ENCODE results near the gene STAT4.

Gene STAT4

DNA sequence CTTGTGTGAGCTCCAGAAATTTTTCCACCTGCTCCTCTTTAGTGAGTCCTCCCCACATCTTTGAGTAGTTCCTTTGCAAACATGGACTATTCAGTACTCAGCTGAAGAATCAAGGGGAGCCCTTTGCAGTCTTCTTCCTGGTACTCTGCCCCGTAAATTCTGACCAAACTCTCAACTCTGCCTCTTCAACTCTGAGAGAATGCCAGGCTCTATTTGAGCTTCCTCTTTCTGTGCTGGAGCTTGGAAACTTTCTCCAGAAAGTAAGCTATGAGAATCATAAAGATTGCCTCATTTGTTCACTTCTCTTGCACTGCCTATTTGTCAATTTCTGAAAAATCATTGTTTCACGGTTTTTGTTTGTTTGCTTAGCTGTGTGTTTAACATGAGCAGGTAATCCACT lies 7.4 kb upstream of the STAT4 start:
- TF ChIP-seq, protein P1, sequence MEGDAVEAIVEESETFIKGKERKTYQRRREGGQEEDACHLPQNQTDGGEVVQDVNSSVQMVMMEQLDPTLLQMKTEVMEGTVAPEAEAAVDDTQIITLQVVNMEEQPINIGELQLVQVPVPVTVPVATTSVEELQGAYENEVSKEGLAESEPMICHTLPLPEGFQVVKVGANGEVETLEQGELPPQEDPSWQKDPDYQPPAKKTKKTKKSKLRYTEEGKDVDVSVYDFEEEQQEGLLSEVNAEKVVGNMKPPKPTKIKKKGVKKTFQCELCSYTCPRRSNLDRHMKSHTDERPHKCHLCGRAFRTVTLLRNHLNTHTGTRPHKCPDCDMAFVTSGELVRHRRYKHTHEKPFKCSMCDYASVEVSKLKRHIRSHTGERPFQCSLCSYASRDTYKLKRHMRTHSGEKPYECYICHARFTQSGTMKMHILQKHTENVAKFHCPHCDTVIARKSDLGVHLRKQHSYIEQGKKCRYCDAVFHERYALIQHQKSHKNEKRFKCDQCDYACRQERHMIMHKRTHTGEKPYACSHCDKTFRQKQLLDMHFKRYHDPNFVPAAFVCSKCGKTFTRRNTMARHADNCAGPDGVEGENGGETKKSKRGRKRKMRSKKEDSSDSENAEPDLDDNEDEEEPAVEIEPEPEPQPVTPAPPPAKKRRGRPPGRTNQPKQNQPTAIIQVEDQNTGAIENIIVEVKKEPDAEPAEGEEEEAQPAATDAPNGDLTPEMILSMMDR (conservative IDR thresholded peaks at IDR 0.05; ENCODE audit: low read depth, low read length) = no peak
- DNase-seq (ENCODE audit: low read depth) = no peak
- H3K4me3 ChIP-seq (ENCODE audit: low read depth, low read length) = no peak overlapping the region

- DNase-seq (ENCODE audit: low read depth) = peak; percentile 84
- H3K4me3 ChIP-seq (ENCODE audit: low read depth, low read length) = no peak overlapping the region
- TF ChIP-seq, protein P1 (conservative IDR thresholded peaks at IDR 0.05; ENCODE audit: low read depth, low read length) = peak; percentile 83
These were observed 4.8 kb upstream of the STAT4 start for GRCh38 chr2:191155608-191156071.

DNA sequence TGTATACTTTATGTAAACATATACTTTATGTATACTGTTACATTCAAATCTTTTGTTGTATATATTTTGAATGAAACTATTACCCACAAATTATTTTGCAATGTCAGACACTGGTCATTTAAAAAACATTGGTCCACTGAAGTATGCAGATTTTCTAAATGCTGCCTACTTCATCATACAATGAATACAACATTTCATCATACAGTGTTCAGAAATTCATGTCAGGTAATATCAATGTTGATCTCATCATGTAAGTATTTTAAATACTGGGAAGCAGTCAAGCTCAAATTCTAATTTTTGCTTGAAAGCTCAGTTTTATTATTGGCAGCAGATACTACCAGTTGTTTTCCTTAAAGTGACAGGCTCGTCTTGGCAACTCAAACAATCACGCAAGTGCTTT lies 2.9 kb upstream of the STAT4 start:
- DNase-seq (ENCODE audit: low read depth) = no peak
- TF ChIP-seq, protein P1 (conservative IDR thresholded peaks at IDR 0.05; ENCODE audit: low read depth, low read length) = no peak
- no peak overlapping the region for H3K4me3 ChIP-seq (ENCODE audit: low read depth, low read length)

GRCh38 chr2:191152482-191153240 lies 1.9 kb upstream of the STAT4 start:
- peak; percentile 53 for DNase-seq (ENCODE audit: low read depth)
- TF ChIP-seq, protein P1 (conservative IDR thresholded peaks at IDR 0.05; ENCODE audit: low read depth, low read length) = no peak
- no peak overlapping the region for H3K4me3 ChIP-seq (ENCODE audit: low read depth, low read length)

DNA sequence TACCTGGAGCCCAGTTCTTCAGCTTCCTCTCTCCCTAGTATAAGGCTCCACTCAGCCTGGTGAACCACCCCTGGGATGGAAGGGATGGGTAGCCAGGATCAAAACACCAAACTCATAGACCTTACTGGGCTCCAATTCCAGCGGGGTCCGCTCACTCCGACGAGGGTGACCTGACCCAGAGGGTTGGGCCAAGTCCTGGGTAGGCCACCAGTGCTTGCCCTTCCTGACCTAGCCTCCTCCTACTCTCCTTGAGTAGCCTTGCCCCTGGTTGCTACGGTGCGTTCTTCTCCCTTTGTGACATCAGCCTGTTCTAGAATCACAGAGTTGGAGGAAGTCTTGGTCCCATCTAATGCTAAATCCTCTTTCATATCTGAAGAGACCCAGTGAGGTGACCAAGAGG lies 537 bp upstream of the STAT4 start:
- DNase-seq (ENCODE audit: low read depth) = no peak
- TF ChIP-seq, protein P1 (conservative IDR thresholded peaks at IDR 0.05; ENCODE audit: low read depth, low read length) = no peak
- H3K4me3 ChIP-seq (ENCODE audit: low read depth, low read length) = no peak overlapping the region

DNA sequence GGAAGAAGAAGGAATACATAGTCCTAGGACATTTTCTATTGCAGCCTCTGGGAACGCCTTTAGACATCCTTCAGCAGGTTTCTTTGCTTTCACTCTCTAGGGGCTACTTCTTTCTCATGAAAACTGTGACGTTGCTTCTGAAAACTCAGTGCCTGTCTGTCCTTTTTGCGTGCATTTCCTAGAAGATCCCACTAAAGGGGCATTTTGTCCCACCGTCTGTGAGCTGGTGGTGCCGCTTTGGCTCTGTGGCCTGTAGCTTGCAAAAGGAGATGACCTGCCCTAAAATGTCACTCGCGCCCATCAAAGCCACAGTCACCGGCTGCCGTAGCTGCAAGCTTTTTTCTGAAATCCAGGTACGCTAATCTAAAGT lies 579 bp downstream of the STAT4 start:
- TF ChIP-seq, protein P1 (conservative IDR thresholded peaks at IDR 0.05; ENCODE audit: low read depth, low read length) = no peak
- DNase-seq (ENCODE audit: low read depth) = no peak

GRCh38 chr2:191149391-191149790 lies 1.4 kb downstream of the STAT4 start:
- no peak overlapping the region for H3K4me3 ChIP-seq (ENCODE audit: low read depth, low read length)

More for the DNA sequence above, 579 bp downstream of the STAT4 start:
- peak overlapping the region; percentile 63 for H3K4me3 ChIP-seq (ENCODE audit: low read depth, low read length)

More at GRCh38 chr2:191149391-191149790, 1.4 kb downstream of the STAT4 start:
- DNase-seq (ENCODE audit: low read depth) = no peak
- TF ChIP-seq, protein P1 (conservative IDR thresholded peaks at IDR 0.05; ENCODE audit: low read depth, low read length) = no peak
